Measurements from ENCODE around the gene NKD1. TPM values are rescaled to one million over a fixed set of nuclear protein-coding genes. Genes with fewer than 3 reads are reported as not detected.

The NKD1 gene
- polyA plus RNA-seq, 1 experiment: not detected

DNA sequence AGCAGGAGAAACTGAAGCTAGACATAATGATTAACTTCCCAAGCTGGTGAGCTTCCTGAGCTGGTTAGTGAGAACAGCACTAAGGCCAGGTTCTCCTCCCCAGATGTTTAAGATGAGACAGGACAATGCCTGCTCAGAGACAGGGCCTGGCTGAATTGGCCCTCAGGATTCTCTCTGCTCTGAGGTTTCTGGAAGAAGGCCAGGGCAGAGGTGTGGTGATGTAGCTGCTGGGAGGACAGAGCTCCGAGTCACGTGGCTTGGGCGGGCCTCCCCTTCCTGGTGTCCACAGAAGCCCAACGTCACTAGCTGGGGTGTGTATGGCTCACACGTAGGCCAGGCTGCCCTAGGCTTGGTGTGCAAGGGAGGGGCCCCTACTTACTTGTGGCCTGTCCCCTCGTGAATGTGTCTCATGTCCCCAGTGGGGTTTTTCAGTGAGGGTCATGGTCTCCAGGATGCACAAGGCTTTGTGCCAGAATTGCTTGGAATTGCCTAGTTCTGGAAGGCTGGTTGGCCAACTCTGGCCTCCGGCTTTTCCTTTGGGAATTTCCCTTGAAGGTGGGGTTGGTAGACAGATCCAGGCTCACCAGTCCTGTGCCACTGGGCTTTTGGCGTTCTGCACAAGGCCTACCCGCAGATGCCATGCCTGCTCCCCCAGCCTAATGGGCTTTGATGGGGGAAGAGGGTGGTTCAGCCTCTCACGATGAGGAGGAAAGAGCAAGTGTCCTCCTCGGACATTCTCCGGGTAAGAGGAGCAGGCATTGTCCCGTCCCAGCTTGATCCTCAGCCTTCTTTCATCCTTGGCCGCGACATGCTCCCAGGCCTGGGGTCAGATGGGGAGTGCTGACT, 148.6 kb downstream of the NKD1 start:
- ChIA-PET POLR2A (no interaction called here), CTCF (interaction anchor here (2.5 kb wide), 1 partner anchor 31 kb away, joined by 11 read pairs; no protein-coding TSS in a partner anchor)
- no peak overlapping the region for H3K27ac ChIP-seq (ENCODE audit: low read depth, low read length)

DNA sequence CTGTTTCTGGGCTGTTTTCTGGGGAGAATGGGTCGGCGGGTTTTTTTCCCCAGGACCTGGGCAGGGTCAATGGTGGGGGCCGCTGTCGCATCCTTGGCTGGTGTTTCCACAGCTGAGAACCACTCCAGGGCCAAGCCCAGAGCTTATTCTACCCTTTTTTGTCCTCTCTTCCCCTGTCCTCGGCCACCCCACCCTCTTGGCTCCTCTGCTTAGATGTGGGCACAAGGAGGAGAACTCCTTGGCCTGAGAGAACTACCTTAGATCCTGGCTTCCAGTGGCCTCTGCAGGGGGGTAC, 149.2 kb downstream of the NKD1 start:
- Histone ChIP-seq H3K4me3 (ENCODE audit: low read depth, low read length) (no peak overlapping the region), H3K9me3 (ENCODE audit: control insufficient read depth, insufficient read depth, low read length) (no peaks in the 10 kb centered on the region), H3K27ac (ENCODE audit: low read depth, low read length) (no peak overlapping the region), H3K27me3 (ENCODE audit: control insufficient read depth, insufficient read depth, low read length) (peaks cover 8% of the 10 kb centered on the region)
- no peak for DNase-seq (ENCODE audit: low read depth, low spot score)
- CTCF ChIA-PET: interaction anchor here (2.5 kb wide), 1 partner anchor 32 kb away, joined by 11 read pairs; no protein-coding TSS in a partner anchor
- POLR2A ChIA-PET: no interaction called here
- TF ChIP-seq CTCF (IDR thresholded peaks at IDR 0.05; ENCODE audit: low read depth, low read length): no peak

More for the DNA sequence above, 148.6 kb downstream of the NKD1 start:
- peaks cover 9% of the 10 kb centered on the region for H3K27me3 ChIP-seq (ENCODE audit: control insufficient read depth, insufficient read depth, low read length)
- no peaks in the 10 kb centered on the region for H3K9me3 ChIP-seq (ENCODE audit: control insufficient read depth, insufficient read depth, low read length)
- H3K4me3 ChIP-seq (ENCODE audit: low read depth, low read length): no peak overlapping the region
- DNase-seq (ENCODE audit: low read depth, low spot score): no peak
- TF ChIP-seq CTCF (IDR thresholded peaks at IDR 0.05; ENCODE audit: low read depth, low read length): no peak

GRCh38 chr16:50697881-50698767, 149.9 kb downstream of the NKD1 start:
- CTCF ChIA-PET: interaction anchor here (0.9 to 2.5 kb wide), 2 partner anchors 33 to 108 kb away, joined by 4 to 11 read pairs; no protein-coding TSS in a partner anchor
- Histone ChIP-seq H3K9me3 (ENCODE audit: control insufficient read depth, insufficient read depth, low read length) (no peaks in the 10 kb centered on the region), H3K4me3 (ENCODE audit: low read depth, low read length) (peak overlapping the region; percentile 46), H3K27me3 (ENCODE audit: control insufficient read depth, insufficient read depth, low read length) (peaks cover 8% of the 10 kb centered on the region), H3K27ac (ENCODE audit: low read depth, low read length) (no peak overlapping the region)
- no peak for TF ChIP-seq CTCF (IDR thresholded peaks at IDR 0.05; ENCODE audit: low read depth, low read length)
- no peak for DNase-seq (ENCODE audit: low read depth, low spot score)
- POLR2A ChIA-PET: no interaction called here

Other genes with a start within 250 kb of the NKD1 start
- gene BRD7, start 179.4 kb upstream of the NKD1 start, polyA plus RNA-seq (2011; rRNA removed): 49.2 and 69.2 TPM in 2 replicates
- gene SNX20, start 132.9 kb downstream of the NKD1 start, polyA plus RNA-seq (2011; rRNA removed): not detected in 2 replicates
- gene NOD2, start 145.2 kb downstream of the NKD1 start, polyA plus RNA-seq (2011; rRNA removed): not detected in 2 replicates
- 22.6 and 27.8 TPM in 2 replicates for gene CYLD, start 193.7 kb downstream of the NKD1 start, polyA plus RNA-seq (2011; rRNA removed)